Activated CD4-positive, alpha-beta T cell treated with anti-CD3 and anti-CD28 coated beads, Interleukin-2, amount 10 ng/mL, durations not matched to agents 7 days and 5 days (primary cell): ENCODE measurements around the gene ZSWIM6. TPM values are rescaled to one million over a fixed set of nuclear protein-coding genes. Genes with fewer than 3 reads are reported as not detected.

Experiments
- CTCF ChIA-PET: fragments of 350-600 bp; sonication (Branson Sonifier 250); formaldehyde crosslinking; loops from one replicate; lab custom pipeline; 2021; ENCODE audit warnings: antibody characterized with exemption; lab: Charles Lee
- POLR2A ChIA-PET: fragments of 350-600 bp; sonication (Branson Sonifier 250); formaldehyde crosslinking; loops from one replicate; lab custom pipeline; 2021; ENCODE audit warnings: antibody characterized with exemption; lab: Charles Lee
- DNase-seq: peaks from one replicate; pipeline ENCODE4 v3.0.0-alpha.2; 2020
- H3K27ac Mint-ChIP-seq: one replicate; pipeline ENCODE4 v1.8.0; 2021; ENCODE audit warnings: mild to moderate bottlenecking, moderate library complexity, mixed read lengths
- H3K27me3 Mint-ChIP-seq: one replicate; pipeline ENCODE4 v1.8.0; 2021; ENCODE audit warnings: mixed read lengths
- H3K36me3 Mint-ChIP-seq: one replicate; pipeline ENCODE4 v1.8.0; 2021; ENCODE audit warnings: low read depth, mixed read lengths
- H3K4me1 Mint-ChIP-seq: one replicate; pipeline ENCODE4 v1.8.0; 2021; ENCODE audit warnings: mixed read lengths
- H3K4me3 Mint-ChIP-seq: one replicate; pipeline ENCODE4 v1.8.0; 2021; ENCODE audit warnings: mild to moderate bottlenecking, moderate library complexity, mixed read lengths
- H3K9me3 Mint-ChIP-seq: one replicate; pipeline ENCODE4 v1.8.0; 2021; ENCODE audit warnings: mixed read lengths
- total RNA-seq, 2 experiments: library from RNA; stranded (reverse); gene quantifications; one replicate each; pipeline ENCODE4 v1.2.3, GENCODE V29; 2021

ZSWIM6 gene
- total RNA-seq, 2 experiments from 2014 or later = 3.8 to 4.3 TPM

DNA sequence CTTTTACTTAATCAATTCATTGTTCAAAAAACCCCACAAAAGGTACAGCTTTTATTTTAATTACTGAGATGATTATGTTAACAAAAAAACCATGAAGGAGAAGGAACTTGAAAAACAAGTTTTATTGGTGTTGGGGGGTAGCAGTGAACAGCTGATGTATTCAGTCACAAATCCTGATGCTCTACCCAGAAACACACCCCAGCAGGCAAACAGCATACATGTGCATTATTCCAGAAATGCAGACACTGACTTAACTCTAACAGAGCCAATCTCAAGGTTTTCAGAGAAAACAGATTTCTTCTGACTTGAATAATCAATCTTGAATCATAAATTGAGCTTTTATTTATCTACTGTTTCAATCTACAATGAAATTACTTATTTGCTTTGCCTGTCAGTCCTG is 175.2 kb downstream of the ZSWIM6 start:
- H3K9me3 Mint-ChIP-seq = no peaks in the 10 kb centered on the region
- H3K4me3 Mint-ChIP-seq = no peak overlapping the region
- CTCF ChIA-PET = no interaction called here
- no peak for DNase-seq
- POLR2A ChIA-PET = no interaction called here
- no peak overlapping the region for H3K27ac Mint-ChIP-seq
- H3K36me3 Mint-ChIP-seq = no peaks in the 10 kb centered on the region
- no peaks in the 10 kb centered on the region for H3K27me3 Mint-ChIP-seq
- H3K4me1 Mint-ChIP-seq = no peaks in the 10 kb centered on the region

DNA sequence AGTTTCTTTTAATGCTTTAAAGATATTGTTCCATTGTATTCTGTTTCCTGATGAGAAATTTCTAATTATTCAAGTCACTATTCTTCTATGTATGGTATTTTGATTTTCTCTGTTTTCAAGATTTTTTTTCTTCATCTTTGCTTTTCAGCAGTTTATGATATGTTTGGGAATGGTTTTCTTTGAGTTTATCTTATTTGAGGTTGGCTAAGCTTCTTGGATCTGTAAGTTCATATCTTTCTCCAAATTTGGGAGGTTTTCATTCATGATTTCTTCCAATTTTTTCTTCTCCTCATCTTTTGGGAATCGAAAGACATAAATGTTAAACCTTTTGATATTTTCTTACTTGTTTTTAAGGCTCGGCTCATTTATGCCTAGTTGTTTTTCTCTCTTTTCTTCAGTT is 184.9 kb downstream of the ZSWIM6 start:
- Mint-ChIP-seq H3K9me3 (peaks cover 7% of the 10 kb centered on the region), H3K27ac (no peak overlapping the region), H3K36me3 (no peaks in the 10 kb centered on the region), H3K27me3 (no peaks in the 10 kb centered on the region), H3K4me3 (no peak overlapping the region), H3K4me1 (no peaks in the 10 kb centered on the region)
- CTCF ChIA-PET = no interaction called here
- no peak for DNase-seq
- POLR2A ChIA-PET = no interaction called here

DNA sequence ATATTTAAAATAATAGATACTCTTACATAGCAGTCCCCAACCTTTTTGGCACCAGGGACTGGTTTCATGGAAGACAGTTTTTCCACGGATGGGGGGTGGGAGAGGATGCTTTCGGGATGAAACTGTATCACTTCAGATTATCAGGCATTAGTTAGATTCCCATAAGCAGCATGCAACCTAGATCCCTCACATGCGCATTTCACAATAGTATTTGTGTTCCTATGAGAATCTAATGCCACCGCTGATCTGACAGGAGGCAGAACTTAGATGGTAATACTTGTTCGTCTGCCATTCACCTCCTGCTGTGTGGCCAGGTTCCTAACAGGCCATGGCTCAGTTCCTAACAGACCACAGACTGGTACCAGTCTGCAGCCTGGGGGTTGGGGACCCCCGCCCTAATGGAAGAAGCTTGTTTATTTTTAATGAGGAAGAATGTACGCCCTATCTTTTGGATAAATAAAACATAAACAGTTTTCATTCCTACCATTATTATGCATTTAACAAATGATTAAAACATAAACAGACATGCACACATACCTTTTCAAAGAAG is 187.7 kb downstream of the ZSWIM6 start:
- Mint-ChIP-seq H3K9me3 (peaks cover 7% of the 10 kb centered on the region), H3K36me3 (no peaks in the 10 kb centered on the region), H3K4me1 (no peaks in the 10 kb centered on the region), H3K27me3 (no peaks in the 10 kb centered on the region), H3K4me3 (no peak overlapping the region), H3K27ac (no peak overlapping the region)
- ChIA-PET CTCF (no interaction called here), POLR2A (no interaction called here)
- no peak for DNase-seq

DNA sequence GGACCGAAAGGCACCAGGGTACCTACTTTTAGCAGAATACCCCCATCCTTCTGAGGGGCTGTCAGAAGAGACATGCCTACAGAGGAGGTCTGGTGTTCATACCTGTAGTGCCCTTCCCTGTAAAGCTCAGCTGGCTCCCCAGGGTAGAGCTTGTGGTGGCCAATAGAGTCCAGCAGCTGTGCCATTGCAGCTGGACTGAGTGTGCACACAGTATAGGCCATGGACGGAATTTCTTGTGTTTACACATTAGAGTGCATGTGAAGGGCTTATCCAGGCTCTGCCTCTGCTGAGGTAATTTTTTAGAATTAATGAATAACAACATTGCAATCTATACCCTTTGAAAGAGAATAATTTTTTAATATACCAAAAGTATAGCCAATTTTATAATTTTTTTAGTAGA is 191.0 kb downstream of the ZSWIM6 start:
- H3K27ac Mint-ChIP-seq = no peak overlapping the region
- ChIA-PET POLR2A (no interaction called here), CTCF (no interaction called here)
- no peak for DNase-seq
- no peaks in the 10 kb centered on the region for H3K27me3 Mint-ChIP-seq
- no peaks in the 10 kb centered on the region for H3K4me1 Mint-ChIP-seq
- H3K36me3 Mint-ChIP-seq = peaks cover 3% of the 10 kb centered on the region
- H3K9me3 Mint-ChIP-seq = no peaks in the 10 kb centered on the region
- H3K4me3 Mint-ChIP-seq = no peak overlapping the region

DNA sequence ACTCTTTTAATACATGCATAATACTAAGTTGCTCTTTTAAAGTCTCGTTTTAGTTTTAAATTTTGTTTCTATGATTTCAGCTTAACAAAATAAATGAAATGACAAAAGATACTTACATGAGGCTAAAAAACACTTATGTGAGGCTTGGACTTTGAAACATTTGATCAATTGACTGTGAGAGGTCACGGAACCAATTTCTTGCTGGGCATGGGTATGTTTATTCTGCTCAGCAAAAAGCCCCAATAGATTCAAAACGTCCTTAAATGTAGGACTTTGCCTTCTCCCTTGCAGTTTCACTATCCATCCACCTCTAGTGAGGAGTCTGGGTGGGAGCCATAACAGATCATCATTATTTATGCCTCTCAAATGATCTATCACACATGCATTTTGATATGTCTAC is 191.9 kb downstream of the ZSWIM6 start:
- ChIA-PET POLR2A (no interaction called here), CTCF (no interaction called here)
- no peaks in the 10 kb centered on the region for H3K4me1 Mint-ChIP-seq
- no peak overlapping the region for H3K4me3 Mint-ChIP-seq
- no peaks in the 10 kb centered on the region for H3K27me3 Mint-ChIP-seq
- no peak for DNase-seq
- no peak overlapping the region for H3K27ac Mint-ChIP-seq
- H3K36me3 Mint-ChIP-seq = peaks cover 3% of the 10 kb centered on the region
- H3K9me3 Mint-ChIP-seq = no peaks in the 10 kb centered on the region

DNA sequence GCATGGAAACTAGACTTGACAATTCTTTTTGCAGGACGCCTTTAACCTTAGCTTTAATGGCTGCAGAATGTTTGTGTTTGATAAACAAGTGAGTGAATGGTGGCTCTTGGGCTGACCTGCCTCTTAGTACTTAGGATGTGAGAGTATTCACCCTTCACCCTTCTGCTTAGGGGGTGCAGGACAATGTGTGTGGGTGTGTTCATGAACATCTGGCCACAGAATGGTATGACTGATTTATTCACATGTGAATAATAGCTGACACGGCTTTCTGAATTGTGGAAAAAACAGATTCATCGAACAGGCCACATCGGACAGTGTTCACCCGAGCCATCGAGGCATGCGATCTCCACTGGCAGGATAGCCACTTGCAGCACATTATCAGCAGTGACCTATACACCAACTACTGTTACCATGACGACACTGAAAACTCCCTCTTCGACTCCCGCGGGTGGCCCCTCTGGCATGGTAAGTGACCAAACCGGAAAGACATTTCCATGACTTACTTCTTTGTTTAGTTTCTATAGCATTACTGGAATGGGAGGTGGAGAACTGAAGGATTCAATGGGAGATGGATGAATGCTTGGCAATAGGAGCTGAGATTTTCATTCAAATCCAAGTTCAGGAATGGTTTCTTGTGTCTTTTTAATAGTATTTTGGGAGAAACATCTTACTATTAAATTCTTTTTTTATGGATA is 193.6 kb downstream of the ZSWIM6 start:
- no peak overlapping the region for H3K27ac Mint-ChIP-seq
- peaks cover 6% of the 10 kb centered on the region for H3K36me3 Mint-ChIP-seq
- H3K27me3 Mint-ChIP-seq = no peaks in the 10 kb centered on the region
- POLR2A ChIA-PET = no interaction called here
- H3K9me3 Mint-ChIP-seq = no peaks in the 10 kb centered on the region
- H3K4me1 Mint-ChIP-seq = no peaks in the 10 kb centered on the region
- H3K4me3 Mint-ChIP-seq = no peak overlapping the region
- CTCF ChIA-PET = no interaction called here
- no peak for DNase-seq

DNA sequence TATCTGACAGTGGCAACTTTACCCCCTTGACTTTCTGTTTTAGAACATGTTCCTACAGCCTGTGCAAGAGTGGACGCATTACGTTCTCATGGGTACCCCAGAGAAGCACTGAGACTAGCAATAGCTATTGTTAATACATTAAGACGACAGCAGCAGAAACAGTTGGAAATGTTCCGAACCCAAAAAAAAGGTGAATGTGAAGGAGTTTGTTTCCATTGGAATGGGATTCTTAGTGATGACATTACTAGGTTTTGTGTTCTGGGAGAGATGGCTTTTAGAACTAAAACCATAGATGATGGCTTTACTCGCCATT is 194.1 kb downstream of the ZSWIM6 start:
- no peak overlapping the region for H3K27ac Mint-ChIP-seq
- H3K36me3 Mint-ChIP-seq = peaks cover 6% of the 10 kb centered on the region
- CTCF ChIA-PET = no interaction called here
- H3K27me3 Mint-ChIP-seq = no peaks in the 10 kb centered on the region
- POLR2A ChIA-PET = no interaction called here
- no peaks in the 10 kb centered on the region for H3K9me3 Mint-ChIP-seq
- no peak overlapping the region for H3K4me3 Mint-ChIP-seq
- no peaks in the 10 kb centered on the region for H3K4me1 Mint-ChIP-seq
- no peak for DNase-seq

DNA sequence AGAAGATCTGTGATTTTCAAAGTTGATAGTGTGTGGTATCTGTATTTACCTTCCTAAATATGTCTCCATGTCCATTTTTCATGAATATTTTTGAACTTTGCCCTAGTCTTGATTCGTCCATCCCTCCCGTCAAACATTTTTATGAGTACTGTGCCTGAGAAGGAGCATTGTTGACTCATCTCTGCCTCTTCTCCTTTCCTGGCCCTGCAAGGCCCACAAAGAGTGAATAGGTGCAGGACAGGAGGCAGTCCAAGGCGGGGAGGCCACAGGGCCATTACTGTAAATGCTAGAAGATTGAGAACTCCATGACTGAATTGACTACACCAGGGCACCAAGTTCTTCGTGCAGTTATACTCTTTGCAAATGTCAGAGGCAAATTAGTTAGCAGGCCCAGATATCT is 200.9 kb downstream of the ZSWIM6 start:
- CTCF ChIA-PET = no interaction called here
- no peaks in the 10 kb centered on the region for H3K27me3 Mint-ChIP-seq
- no peak overlapping the region for H3K27ac Mint-ChIP-seq
- no peak for DNase-seq
- no peak overlapping the region for H3K4me3 Mint-ChIP-seq
- peaks cover 12% of the 10 kb centered on the region for H3K4me1 Mint-ChIP-seq
- POLR2A ChIA-PET = no interaction called here
- H3K9me3 Mint-ChIP-seq = peaks cover 4% of the 10 kb centered on the region
- peaks cover 12% of the 10 kb centered on the region for H3K36me3 Mint-ChIP-seq

DNA sequence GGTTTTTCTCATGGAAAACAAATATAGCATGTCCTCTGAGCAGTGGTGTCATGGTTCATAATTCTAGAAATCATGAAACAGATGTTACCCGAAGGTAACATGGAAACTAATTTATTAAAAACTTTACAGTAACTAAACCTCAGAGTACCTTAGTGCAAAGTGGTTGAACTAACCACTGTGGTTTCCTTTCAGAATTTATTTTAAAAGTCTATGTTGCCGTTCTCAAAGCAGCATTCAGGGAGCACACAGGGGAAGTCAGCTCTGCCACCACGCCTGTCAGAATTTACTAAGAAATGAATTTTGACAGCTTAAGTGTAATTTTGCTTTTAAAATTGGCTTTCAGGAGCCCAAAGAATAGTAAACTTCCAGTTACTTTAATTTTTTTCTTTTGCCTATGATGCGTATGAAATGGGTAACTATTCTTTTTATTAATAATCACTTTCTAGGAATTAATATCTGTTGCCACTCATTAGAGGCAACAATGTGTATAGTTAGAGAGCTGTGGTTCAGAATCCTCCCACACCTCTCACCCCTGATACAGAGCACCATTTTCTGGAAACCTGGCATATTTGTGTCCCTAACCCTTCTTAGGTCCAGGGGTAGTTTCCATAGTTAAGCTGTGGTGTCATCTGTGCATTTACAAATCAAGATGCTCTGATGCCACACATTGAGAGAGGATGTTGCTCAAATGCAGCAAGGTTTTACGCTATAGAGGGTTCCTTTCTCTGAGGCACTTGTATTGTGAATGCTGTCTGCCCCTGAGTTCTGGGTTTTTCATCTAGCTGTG is 202.6 kb downstream of the ZSWIM6 start:
- H3K27ac Mint-ChIP-seq = no peak overlapping the region
- POLR2A ChIA-PET = no interaction called here
- H3K36me3 Mint-ChIP-seq = peaks cover 17% of the 10 kb centered on the region

DNA sequence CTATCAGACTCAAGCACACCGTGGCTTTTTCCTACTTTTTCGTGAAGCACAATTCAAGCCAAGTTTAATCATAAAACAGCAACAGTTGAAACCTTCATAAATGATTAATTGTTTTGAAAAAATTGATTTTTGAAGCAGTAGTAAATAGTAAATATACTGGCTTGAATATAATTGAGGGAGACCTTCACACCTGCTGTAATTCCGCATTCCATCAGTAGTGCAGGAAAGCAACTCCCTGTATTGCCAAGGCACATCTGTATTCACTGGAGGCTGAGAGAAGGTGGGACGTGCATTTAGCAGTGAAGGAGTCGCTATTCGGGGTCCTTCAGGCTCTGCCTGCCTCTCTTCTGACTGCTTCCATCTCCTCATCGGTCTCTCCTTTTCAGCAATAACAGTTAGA is 203.8 kb downstream of the ZSWIM6 start:
- H3K27ac Mint-ChIP-seq = no peak overlapping the region
- no peaks in the 10 kb centered on the region for H3K27me3 Mint-ChIP-seq
- H3K9me3 Mint-ChIP-seq = peaks cover 4% of the 10 kb centered on the region
- H3K4me1 Mint-ChIP-seq = peaks cover 12% of the 10 kb centered on the region
- ChIA-PET POLR2A (no interaction called here), CTCF (no interaction called here)
- no peak for DNase-seq
- H3K36me3 Mint-ChIP-seq = peaks cover 15% of the 10 kb centered on the region
- no peak overlapping the region for H3K4me3 Mint-ChIP-seq

More for the DNA sequence above, 202.6 kb downstream of the ZSWIM6 start:
- peaks cover 12% of the 10 kb centered on the region for H3K4me1 Mint-ChIP-seq
- H3K4me3 Mint-ChIP-seq = no peak overlapping the region
- no peaks in the 10 kb centered on the region for H3K27me3 Mint-ChIP-seq
- H3K9me3 Mint-ChIP-seq = peaks cover 4% of the 10 kb centered on the region
- CTCF ChIA-PET = no interaction called here
- peak; percentile 15 for DNase-seq

DNA sequence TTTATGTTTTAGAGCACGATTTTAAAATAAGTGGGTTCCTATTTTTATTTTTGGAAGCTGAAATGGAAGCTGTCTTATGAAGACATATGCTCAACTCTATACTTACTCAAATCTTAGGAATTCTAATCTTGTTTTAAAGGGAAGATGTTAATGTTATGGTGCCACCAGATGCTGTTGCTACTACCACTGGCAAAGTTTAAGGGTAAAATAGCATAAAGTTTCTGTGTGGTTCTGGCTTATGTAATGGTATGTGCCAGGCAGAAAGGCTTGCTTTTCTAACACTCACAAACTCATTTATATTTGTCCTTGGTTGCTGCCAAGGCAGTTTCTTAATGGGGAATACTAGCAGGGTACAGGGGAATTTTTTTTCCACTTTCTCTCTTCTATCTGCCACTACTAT is 204.9 kb downstream of the ZSWIM6 start:
- POLR2A ChIA-PET = no interaction called here
- no peaks in the 10 kb centered on the region for H3K27me3 Mint-ChIP-seq
- peaks cover 21% of the 10 kb centered on the region for H3K36me3 Mint-ChIP-seq
- peaks cover 12% of the 10 kb centered on the region for H3K4me1 Mint-ChIP-seq
- DNase-seq = no peak
- CTCF ChIA-PET = no interaction called here
- peaks cover 4% of the 10 kb centered on the region for H3K9me3 Mint-ChIP-seq
- no peak overlapping the region for H3K4me3 Mint-ChIP-seq
- H3K27ac Mint-ChIP-seq = no peak overlapping the region

DNA sequence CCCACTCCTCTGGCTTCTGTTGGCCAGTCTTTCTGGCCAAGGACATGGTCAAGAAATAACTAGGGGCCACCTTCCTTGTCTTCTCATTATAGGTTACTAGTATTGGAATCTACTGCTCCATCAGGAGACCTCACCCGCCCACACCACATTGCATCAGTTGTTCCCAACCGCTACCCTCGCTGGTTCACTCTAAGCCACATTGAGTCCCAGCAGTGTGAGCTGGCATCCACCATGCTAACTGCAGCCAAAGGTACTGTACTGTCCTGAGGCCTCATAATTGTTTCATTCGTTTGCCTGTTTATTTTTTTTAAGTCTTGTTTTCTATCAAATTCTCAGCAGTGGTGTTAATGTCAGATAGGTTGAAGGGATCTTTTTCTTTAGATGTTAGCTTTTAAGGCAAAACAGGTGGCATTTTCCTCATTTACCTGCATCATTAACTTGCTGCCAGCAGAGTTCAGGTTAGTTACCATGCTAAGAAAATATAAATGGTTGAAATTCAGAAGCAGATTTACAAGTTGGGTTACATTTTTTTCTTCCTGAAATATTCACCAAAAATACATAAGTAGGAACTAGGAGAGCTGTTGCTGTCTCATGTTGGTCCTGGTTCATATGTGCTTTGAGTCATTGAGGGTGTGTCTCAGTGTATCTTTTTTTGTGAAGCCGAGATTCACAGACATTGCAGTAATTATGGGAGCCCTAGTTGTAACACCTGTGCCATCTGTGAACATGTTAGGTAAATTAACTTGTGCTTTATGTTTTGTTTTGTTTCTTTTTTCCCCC is 206.9 kb downstream of the ZSWIM6 start:
- ChIA-PET POLR2A (no interaction called here), CTCF (no interaction called here)
- no peak overlapping the region for H3K27ac Mint-ChIP-seq
- peaks cover 4% of the 10 kb centered on the region for H3K9me3 Mint-ChIP-seq
- H3K36me3 Mint-ChIP-seq = peaks cover 34% of the 10 kb centered on the region
- no peaks in the 10 kb centered on the region for H3K27me3 Mint-ChIP-seq
- peaks cover 10% of the 10 kb centered on the region for H3K4me1 Mint-ChIP-seq
- no peak for DNase-seq
- no peak overlapping the region for H3K4me3 Mint-ChIP-seq

DNA sequence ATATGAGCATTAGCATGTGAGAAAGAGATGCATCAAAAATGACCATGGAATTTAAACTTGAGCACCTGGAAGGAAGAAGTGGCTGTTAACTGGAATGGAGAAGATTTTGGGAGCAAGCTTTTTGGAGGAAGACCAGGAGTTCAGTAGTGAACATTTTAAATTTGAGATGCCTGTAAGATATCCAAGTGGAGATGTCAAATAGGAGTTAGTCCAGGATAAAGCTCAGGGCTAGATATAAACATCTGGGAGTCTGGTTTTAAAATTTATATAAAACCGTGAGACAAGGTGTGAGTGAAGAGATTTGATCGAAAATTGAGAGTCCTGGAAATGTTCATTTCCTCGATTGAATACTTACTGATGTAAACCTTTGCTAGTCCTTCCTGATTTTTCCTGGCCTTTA is 217.5 kb downstream of the ZSWIM6 start:
- peaks cover 3% of the 10 kb centered on the region for H3K36me3 Mint-ChIP-seq
- no peak overlapping the region for H3K27ac Mint-ChIP-seq
- no peaks in the 10 kb centered on the region for H3K9me3 Mint-ChIP-seq
- no peaks in the 10 kb centered on the region for H3K27me3 Mint-ChIP-seq
- H3K4me3 Mint-ChIP-seq = no peak overlapping the region
- ChIA-PET POLR2A (no interaction called here), CTCF (no interaction called here)
- no peaks in the 10 kb centered on the region for H3K4me1 Mint-ChIP-seq
- DNase-seq = no peak
